Transverse colon (tissue), 3 donors: ENCODE data around the gene ZDHHC13.

Source experiments
- CTCF ChIP-seq, 5 experiments: fragments of 200-600 bp in 3 of 5; fragments of 450-650 bp in 2 of 5; sonication (generic) in 3 of 5; IDR thresholded peaks; 1 replicate in 2 of 5; 2 replicates in 3 of 5; pipeline ENCODE4 v1.5.1; 2016 to 2017; ENCODE audit warnings: antibody characterized with exemption in 5 of 5, inconsistent platforms in 3 of 5, mild to moderate bottlenecking in 2 of 5, moderate library complexity in 1 of 5
- EP300 ChIP-seq: sonication (generic); formaldehyde crosslinking; IDR thresholded peaks from one replicate; pipeline ENCODE4 v1.6.1; 2017; ENCODE audit warnings: antibody characterized with exemption, low read depth
- POLR2A ChIP-seq: fragments of 450-650 bp; IDR thresholded peaks from one replicate; pipeline ENCODE4 v1.6.1; 2016; ENCODE audit warnings: antibody characterized with exemption, mild to moderate bottlenecking, moderate library complexity

DNA sequence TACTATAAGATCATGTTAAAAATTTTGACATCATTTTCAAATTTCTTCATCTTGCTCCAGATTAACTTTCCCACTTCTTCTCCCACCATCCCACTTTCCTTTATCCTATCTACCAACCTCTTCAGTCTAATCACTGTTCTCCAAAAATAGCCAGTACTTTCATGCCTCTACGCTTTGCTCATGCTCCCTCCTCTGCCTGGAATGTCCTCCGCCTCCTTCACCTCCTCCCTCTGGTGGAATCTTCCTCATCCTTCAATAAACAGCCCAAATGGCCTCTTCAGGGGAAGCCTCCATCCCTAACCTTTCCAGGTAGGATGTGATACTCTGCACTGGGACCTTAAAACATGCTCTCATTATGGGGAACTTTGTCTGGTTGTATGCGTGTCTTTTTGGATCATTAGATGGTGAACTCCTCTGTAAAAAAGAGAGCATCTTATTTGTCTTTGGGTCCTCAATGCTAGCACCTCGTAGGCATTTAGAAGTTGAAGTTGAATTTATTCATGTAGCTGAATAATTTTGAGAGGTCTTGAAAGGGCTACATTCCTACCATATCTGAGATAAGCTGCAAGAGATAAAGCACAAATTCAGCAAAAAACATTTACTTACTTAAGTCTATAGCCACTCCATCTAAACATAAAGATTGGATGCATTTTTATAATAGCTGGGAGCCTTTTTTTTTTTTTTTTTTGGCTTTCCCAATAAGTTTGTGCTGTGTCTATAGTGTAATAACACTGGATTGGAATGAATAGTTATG, 92.8 kb downstream of the ZDHHC13 start:
- TF ChIP-seq EP300 (no peak), POLR2A (no peak), CTCF (IDR thresholded peaks at IDR 0.05) (no peak)
